Renal cortex interstitium (tissue), 11 donors: Measurements from ENCODE around the gene IL21R. TPM values are rescaled to one million over a fixed set of nuclear protein-coding genes. Genes with fewer than 3 reads are reported as not detected.
A peak's percentile ranks its signal among the peaks of the same experiment; 100 is the strongest.
"Not testable (repeated sequence)": the region's sequence is repeated elsewhere in the genome, so short reads cannot be mapped to it uniquely, and the experiment has no call there.

ENCODE experiments used
- DNase-seq, 11 donors: peaks; one replicate each; pipeline ENCODE4 v3.0.0-alpha.2; 2013; ENCODE audit warnings: low read depth in 9 of 11, low spot score in 4 of 11; ENCODE audit errors: extremely low read depth in 1 of 11
- polyA plus RNA-seq, 3 donors: library from polyadenylated mRNA; unstranded; fragments of 120-200 nt; gene quantifications; one replicate each; pipeline ENCODE4 v1.2.1, GENCODE V29; 2013; ENCODE audit not compliant: insufficient read length in 3 of 3

IL21R gene
- polyA plus RNA-seq, 3 donors, result 0.14 to 0.32 (median 0.17) TPM

DNA sequence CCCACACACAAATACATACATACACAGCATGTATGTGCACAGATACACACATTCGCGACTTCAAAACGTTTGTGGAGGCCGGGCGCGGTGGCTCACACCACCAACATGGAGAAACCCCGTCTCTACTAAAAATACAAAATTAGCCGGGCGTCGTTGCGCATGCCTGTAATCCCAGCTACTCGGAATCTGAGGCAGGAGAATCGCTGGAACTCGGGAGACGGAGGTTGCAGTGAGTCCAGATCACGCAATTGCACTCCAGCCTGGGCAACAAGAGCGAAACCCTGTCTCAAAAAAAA lies 55.6 kb downstream of the IL21R start:
- not testable (repeated sequence) for DNase-seq

GRCh38 chr16:27458258-27458657 lies 56.3 kb downstream of the IL21R start:
- no peak for DNase-seq

GRCh38 chr16:27458987-27459688 lies 57.2 kb downstream of the IL21R start:
- DNase-seq, result no peak

DNA sequence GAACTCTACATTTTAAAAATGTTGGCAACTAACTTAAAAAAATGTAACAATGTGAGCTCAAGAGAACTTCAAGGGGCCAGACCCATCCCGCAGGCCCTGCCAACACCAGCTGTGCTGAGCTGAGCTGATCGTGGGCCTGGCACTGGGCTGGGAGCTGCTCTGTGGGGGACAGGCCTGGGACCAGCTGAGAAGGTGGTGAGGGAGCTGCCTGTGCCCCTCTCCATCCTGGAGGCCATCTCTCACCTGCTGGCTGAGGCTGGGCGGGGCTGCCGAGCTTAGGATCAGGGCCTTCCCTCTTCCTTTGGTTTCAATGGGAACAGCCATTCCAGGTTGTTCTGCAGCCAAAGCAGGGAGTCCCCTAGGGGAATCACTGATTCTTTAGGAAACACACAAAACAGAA lies 58.2 kb downstream of the IL21R start:
- DNase-seq, result no peak

- DNase-seq, result no peak
These were observed 58.9 kb downstream of the IL21R start for GRCh38 chr16:27460663-27461482.

DNA sequence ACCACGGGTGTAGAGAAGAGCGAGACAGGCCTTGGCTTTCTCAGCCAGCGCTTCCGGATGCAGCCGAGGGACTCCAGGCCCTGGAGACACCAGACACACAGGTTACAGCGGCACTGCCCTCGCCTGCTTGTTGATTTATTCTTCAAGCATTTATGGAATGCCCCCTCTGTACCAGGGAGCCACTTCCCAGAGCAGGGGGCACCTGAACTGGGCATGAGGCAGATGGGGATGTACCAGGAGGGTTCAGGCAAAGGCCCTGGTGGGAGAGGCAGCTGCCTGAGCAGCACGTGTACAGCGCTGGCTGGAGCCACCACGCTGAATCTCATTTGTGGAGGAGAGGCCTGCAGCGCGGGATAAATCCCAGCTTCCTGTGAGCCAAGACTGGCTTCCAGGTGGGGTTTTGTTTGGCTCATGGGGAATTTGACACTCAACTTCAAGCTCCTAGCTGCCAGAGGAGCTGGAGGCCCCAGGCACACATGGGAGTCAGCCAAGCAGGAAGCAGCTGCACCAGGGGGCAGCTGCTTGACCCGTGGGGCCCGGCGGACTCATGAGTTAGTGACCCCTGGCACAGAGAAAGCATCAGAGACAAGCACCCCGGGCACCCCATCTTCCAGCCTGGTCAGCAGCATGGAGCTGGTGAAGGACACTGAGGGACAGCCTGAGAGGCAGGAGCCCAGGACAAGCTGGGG lies 59.7 kb downstream of the IL21R start:
- DNase-seq, result peak in 2 of 11 donors; percentile 45 to 47

GRCh38 chr16:27462200-27462845 lies 60.3 kb downstream of the IL21R start:
- no peak for DNase-seq

DNA sequence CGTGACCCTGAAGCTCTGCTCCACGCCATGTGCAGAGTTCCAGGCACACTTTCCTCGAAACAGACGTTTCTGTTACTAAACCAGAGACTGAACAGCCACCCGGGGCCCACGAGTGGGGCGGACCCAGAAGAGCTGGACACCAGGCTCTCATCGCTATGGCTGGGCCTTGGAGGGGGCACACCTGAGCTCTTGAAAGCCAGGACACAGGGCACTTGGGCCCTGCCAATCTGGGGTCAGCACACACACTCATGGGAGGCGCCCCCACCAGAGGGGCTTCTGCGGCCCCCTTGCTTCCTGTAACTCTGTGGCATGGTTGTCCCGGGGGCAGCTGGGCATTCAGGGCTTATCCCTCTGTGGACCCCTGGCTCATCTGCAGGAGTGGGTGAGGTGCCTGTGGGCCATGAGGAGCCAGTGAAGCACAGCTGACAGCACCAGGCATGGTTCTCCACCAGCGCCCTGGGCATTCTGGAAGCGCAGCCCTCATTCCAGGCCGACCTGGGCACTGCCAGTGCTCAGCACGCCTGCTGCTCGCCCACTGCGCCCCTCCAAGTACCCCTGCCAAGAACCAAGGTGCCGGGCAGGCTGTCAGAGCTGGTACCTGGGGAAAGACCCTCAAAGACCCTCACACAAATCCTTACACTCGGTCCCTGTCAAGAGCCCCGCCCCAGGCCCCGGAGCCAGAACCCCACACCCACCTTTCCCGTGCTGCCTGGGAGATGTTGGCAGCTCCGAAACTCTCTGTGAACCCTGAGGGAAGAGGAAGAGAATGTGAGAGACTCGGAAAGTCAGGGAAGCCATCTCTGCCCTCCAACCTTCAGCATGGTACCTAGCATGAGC lies 61.1 kb downstream of the IL21R start:
- no peak for DNase-seq

DNA sequence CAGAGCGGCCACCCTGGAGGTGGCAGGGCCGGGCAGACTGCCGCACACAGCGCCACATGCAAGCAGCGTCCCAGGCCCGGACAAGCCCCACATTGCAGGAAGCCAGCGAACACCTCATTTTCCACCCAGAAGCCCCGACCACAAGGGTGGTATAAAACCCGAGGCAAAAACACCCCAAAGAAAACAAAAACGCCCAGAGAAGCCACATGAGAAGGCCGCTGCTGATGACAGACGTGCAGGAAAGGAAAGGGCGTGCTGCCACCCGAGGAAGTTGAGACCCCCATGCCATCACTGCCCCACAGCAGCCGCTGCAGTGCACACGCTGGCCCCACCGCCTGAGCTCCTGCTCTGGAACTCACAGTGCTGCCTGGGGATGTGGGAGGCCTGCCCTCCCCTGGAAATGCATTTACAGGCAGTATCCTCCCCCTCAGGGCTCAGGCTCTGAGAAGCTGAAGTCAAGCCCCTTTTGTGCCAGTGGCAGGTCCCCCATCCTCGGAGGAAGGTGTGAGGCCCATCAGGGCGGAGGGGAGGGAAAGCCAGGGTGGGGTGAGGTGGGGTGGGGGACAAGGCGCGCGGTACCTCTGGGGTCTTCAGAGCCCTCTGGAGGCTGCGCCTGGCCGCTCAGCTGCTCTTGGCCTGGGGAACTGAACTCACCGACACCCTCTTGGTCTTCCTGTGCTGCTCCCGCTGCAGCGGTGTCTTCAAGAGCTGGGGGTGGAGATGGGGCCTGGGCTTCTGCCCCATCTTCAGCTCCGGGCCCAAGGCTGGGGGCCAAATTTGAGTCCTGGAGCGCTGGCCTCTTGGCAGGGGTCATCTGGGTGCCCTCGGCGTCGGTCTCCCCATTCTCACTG lies 62.0 kb downstream of the IL21R start:
- no peak for DNase-seq

DNA sequence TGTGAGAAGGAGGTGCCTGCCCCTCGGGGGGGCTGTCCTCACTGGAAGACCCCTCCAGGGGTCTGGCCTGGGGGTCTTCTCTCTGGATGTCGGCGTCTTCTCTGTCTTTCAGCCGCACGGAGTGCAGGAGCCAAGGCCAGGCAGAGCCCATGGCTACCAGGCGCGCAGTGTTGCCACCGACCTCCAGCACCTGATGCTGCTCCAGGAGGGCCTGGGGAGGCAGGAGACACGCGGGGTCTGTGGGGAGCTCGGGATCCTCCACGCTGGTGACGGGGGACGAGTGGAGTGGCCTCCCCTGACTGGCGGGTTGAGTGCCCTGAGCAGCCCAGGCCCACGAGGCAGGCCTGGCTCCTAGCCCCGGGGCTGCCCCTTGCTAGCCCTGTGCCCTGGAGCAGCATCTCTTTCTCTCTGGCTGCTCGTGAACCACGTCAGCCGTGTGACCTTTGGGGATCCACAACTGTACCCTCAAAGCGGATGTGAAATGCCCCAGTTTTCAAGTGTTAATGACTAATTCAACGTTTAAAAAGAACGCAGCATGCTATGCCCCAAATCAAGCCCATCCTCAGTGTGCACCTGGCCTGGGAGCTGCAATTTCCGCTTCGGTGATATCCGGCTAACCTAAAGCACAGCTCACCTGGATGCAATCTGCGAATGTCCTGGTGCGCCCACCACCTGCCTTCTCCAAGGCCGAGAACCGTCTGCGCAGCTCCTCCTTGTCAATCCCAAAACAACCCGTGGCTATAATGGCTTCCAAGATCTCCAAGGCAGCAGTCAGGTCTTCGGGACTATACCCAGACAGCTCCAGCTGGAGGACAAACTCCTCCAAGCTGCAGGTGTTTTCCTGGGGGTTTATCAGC lies 62.9 kb downstream of the IL21R start:
- DNase-seq, result no peak

DNA sequence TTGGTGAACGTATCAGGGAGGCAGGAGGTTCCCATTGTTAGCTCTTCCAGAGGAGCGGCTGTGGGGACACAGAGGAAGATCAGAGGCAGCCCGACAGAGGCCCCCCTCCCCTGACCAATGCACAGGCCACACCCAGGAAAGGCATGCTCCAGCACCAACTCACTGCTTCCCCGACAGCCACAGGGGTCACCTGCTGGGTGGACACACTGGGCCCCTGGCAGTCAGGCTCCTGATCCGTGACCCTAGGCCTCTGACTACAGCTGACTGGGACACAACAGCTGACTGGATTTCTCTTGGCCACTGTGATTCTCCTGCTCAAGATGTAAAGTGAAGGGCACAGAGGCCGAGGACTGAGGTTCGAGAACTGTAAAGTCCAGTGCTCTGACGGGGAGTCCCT lies 63.5 kb downstream of the IL21R start:
- no peak for DNase-seq

DNA sequence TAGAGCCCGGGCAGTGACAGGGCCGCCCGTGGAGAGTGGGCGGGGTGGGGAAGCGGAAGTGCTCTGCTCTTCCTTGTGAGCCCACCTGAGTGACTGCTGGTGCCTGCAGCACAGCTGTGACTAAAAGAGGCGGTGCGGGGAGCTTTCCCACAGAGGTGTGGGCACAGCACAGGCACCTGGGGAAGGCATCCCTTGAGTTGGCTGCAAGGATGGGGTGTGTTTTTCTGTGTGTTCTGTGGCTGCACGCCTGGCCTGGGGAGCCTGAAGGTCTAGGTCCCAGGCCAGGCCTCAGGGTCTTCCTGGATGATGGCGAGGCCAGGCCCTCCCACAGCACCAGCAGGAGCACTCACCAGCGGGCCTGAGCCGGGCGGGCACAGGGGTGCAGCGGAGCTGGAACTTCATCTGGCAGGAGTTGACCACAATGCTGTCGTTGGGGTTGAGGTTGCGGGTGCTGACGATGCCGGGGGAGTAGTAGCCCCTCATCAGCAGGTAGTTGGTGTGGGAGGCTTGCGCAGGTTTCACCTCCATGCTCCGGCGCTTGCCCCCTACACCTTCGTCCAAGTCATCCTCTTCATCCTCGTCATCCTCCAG lies 67.1 kb downstream of the IL21R start:
- DNase-seq, result no peak

- no peak for DNase-seq
These were observed 68.8 kb downstream of the IL21R start for GRCh38 chr16:27470567-27471431.

- DNase-seq, result no peak
These were observed 69.7 kb downstream of the IL21R start for GRCh38 chr16:27471661-27472060.

- DNase-seq, result no peak
These were observed 70.4 kb downstream of the IL21R start for GRCh38 chr16:27472091-27473020.
